H1 (cell line): ENCODE results near the gene TLK2. TPM values are rescaled to one million over a fixed set of nuclear protein-coding genes. Genes with fewer than 3 reads are reported as not detected.

ENCODE experiments used
- CTCF ChIA-PET: fragments of 300-600 bp; sonication (Branson Sonifier 250); formaldehyde crosslinking; loops from one replicate; lab custom pipeline; 2021; ENCODE audit not compliant: partially characterized antibody; lab: Charles Lee
- POLR2A ChIA-PET: fragments of 300-600 bp; sonication (Branson Sonifier 250); formaldehyde crosslinking; loops from one replicate; lab custom pipeline; 2021; ENCODE audit warnings: inconsistent platforms; ENCODE audit not compliant: partially characterized antibody; lab: Charles Lee
- DNase-seq, 2 experiments: peaks; one replicate each; pipeline versions ENCODE4 v3.0.0 to v3.0.0-alpha.2; 2010 to 2022; ENCODE audit warnings: low spot score in 2 of 2, low read depth in 1 of 2, mixed read lengths in 1 of 2
- FAIRE-seq: peaks from 2 replicates; lab custom pipeline; 2011; peaks lifted over from hg19 to GRCh38; lab: Jason Lieb, UNC
- H2AFZ ChIP-seq: 2 replicates; pipeline ENCODE4 v1.8.1; 2012; ENCODE audit warnings: low read length, inconsistent platforms
- H2AK5ac ChIP-seq: 2 replicates; pipeline ENCODE4 v1.6.1; 2013; ENCODE audit warnings: low read depth, low read length
- H2BK120ac ChIP-seq: replicated peaks from 2 replicates; pipeline ENCODE3; 2013; ENCODE audit warnings: low read depth, low read length, inconsistent platforms
- H2BK12ac ChIP-seq: 2 replicates; pipeline ENCODE4 v1.6.1; 2013; ENCODE audit warnings: low read depth, low read length
- H2BK15ac ChIP-seq: 2 replicates; pipeline ENCODE4 v1.6.1; 2013; ENCODE audit warnings: low read length
- H2BK20ac ChIP-seq: 2 replicates; pipeline ENCODE4 v1.6.1; 2013; ENCODE audit warnings: low read length
- H2BK5ac ChIP-seq: 2 replicates; pipeline ENCODE4 v1.6.1; 2013; ENCODE audit warnings: low read depth, low read length
- H3K14ac ChIP-seq: 2 replicates; pipeline ENCODE4 v1.6.1; 2013; ENCODE audit warnings: inconsistent platforms; ENCODE audit not compliant: insufficient read length
- H3K18ac ChIP-seq: 2 replicates; pipeline ENCODE4 v1.6.1; 2013; ENCODE audit warnings: low read length; ENCODE audit errors: extremely low read depth
- H3K23ac ChIP-seq: 2 replicates; pipeline ENCODE4 v1.6.1; 2013; ENCODE audit warnings: inconsistent platforms; ENCODE audit not compliant: insufficient read length
- H3K23me2 ChIP-seq: 2 replicates; pipeline ENCODE4 v1.6.1; 2013; ENCODE audit warnings: low read depth, low read length
- H3K27ac ChIP-seq: 2 replicates; pipeline ENCODE4 v1.6.1; 2011; ENCODE audit warnings: low read depth, low read length, inconsistent platforms
- H3K27me3 ChIP-seq, 4 experiments: replicated peaks in 1 of 4; 1 replicate in 1 of 4; 2 replicates in 3 of 4; pipeline versions ENCODE4 v1.6.1 to v1.8.1; 2011 to 2013; ENCODE audit warnings: low read length in 3 of 4, mild to moderate bottlenecking in 3 of 4, inconsistent platforms in 2 of 4, mixed read lengths in 2 of 4, moderate library complexity in 1 of 4; ENCODE audit not compliant: control insufficient read depth in 3 of 4, insufficient read depth in 3 of 4; ENCODE audit errors: extremely low read depth in 1 of 4
- H3K36me3 ChIP-seq, 4 experiments: 2 replicates each; pipeline versions ENCODE4 v1.6.1 to v1.8.1; 2011 to 2013; ENCODE audit warnings: mild to moderate bottlenecking in 4 of 4, low read length in 3 of 4, moderate library complexity in 2 of 4, control low read depth in 1 of 4, inconsistent platforms in 1 of 4; ENCODE audit not compliant: insufficient read depth in 4 of 4, control insufficient read depth in 2 of 4
- H3K4ac ChIP-seq: replicated peaks from 2 replicates; pipeline ENCODE3; 2013; ENCODE audit warnings: low read length, low read depth, mixed read lengths, inconsistent platforms; ENCODE audit not compliant: insufficient read length
- H3K4me1 ChIP-seq, 4 experiments: replicated peaks in 1 of 4; 1 replicate in 1 of 4; 2 replicates in 3 of 4; pipeline versions ENCODE4 v1.6.1 to v1.8.1; 2011 to 2013; ENCODE audit warnings: low read length in 3 of 4, inconsistent platforms in 2 of 4, mixed read lengths in 1 of 4; ENCODE audit not compliant: insufficient read depth in 4 of 4, control insufficient read depth in 3 of 4
- H3K4me2 ChIP-seq, 2 experiments: 2 replicates each; pipeline versions ENCODE4 v1.6.1 to v1.8.1; 2011 to 2013; ENCODE audit warnings: low read depth in 2 of 2, low read length in 2 of 2, control low read depth in 1 of 2, inconsistent platforms in 1 of 2, mild to moderate bottlenecking in 1 of 2; ENCODE audit not compliant: insufficient read depth in 1 of 2
- H3K4me3 ChIP-seq, 4 experiments: fragments of 200-600, 300-600 bp in 1 of 4; sonication (generic), shearing (Covaris generic), sonication (Bioruptor Twin) in 1 of 4; 2 replicates each; pipeline versions ENCODE4 v1.5.1 to v1.8.1; 2011 to 2016; ENCODE audit warnings: low read length in 4 of 4, low read depth in 3 of 4, control low read depth in 2 of 4, inconsistent platforms in 2 of 4, mild to moderate bottlenecking in 2 of 4, mixed read lengths in 1 of 4, moderate library complexity in 1 of 4; ENCODE audit not compliant: insufficient read depth in 2 of 4; ENCODE audit errors: extremely low read depth in 1 of 4
- H3K56ac ChIP-seq: replicated peaks from 2 replicates; pipeline ENCODE3; 2013; ENCODE audit warnings: low read depth, mild to moderate bottlenecking, mixed read lengths, low read length, inconsistent platforms; ENCODE audit not compliant: insufficient read length
- H3K79me1 ChIP-seq: 2 replicates; pipeline ENCODE4 v1.6.1; 2013; ENCODE audit warnings: low read depth, low read length, control low read depth
- H3K79me2 ChIP-seq, 2 experiments: 2 replicates each; pipeline versions ENCODE4 v1.6.1 to v1.8.1; 2012 to 2013; ENCODE audit warnings: low read length in 2 of 2, mild to moderate bottlenecking in 2 of 2, inconsistent platforms in 1 of 2; ENCODE audit not compliant: insufficient read depth in 2 of 2, control insufficient read depth in 1 of 2
- H3K9ac ChIP-seq, 4 experiments: replicated peaks in 1 of 4; 1 replicate in 1 of 4; 2 replicates in 3 of 4; pipeline versions ENCODE4 v1.6.1 to v1.8.1; 2011 to 2013; ENCODE audit warnings: low read depth in 3 of 4, low read length in 3 of 4, control low read depth in 2 of 4, mild to moderate bottlenecking in 2 of 4, moderate library complexity in 2 of 4, inconsistent platforms in 1 of 4; ENCODE audit errors: extremely low read depth in 1 of 4
- H3K9me3 ChIP-seq, 2 experiments: 2 replicates each; pipeline versions ENCODE4 v1.6.1 to v1.8.1; 2012 to 2013; ENCODE audit warnings: mild to moderate bottlenecking in 2 of 2, moderate library complexity in 2 of 2, control low read depth in 1 of 2, inconsistent platforms in 1 of 2, low read depth in 1 of 2, low read length in 1 of 2, mixed read lengths in 1 of 2; ENCODE audit not compliant: insufficient read depth in 2 of 2
- H4K20me1 ChIP-seq, 2 experiments: replicated peaks in 1 of 2; 2 replicates each; pipeline versions ENCODE3 to v1.8.1; 2011 to 2013; ENCODE audit warnings: inconsistent platforms in 2 of 2, low read length in 2 of 2, mild to moderate bottlenecking in 1 of 2; ENCODE audit not compliant: insufficient read depth in 2 of 2, control insufficient read depth in 1 of 2
- H4K5ac ChIP-seq: 2 replicates; pipeline ENCODE4 v1.6.1; 2013; ENCODE audit warnings: low read length, low read depth, mixed read lengths, inconsistent platforms; ENCODE audit not compliant: insufficient read length
- H4K8ac ChIP-seq: 2 replicates; pipeline ENCODE4 v1.8.0; 2013; ENCODE audit warnings: mild to moderate bottlenecking, moderate library complexity, low read length, inconsistent platforms; ENCODE audit not compliant: insufficient read depth; ENCODE audit errors: extremely low read depth
- H4K91ac ChIP-seq: replicated peaks from 2 replicates; pipeline ENCODE3; 2013; ENCODE audit warnings: low read length, mixed read lengths, inconsistent platforms; ENCODE audit not compliant: insufficient read length
- CTBP2 ChIP-seq: IDR thresholded peaks from 2 replicates; pipeline ENCODE4 v1.7.0; 2011; ENCODE audit warnings: borderline replicate concordance, mild to moderate bottlenecking, moderate library complexity, mixed read lengths, low read length; ENCODE audit not compliant: insufficient read depth, insufficient read length
- E2F6 ChIP-seq: IDR thresholded peaks from 2 replicates; pipeline ENCODE4 v1.6.1; 2012; ENCODE audit warnings: inconsistent platforms
- FOSL1 ChIP-seq: IDR thresholded peaks from 2 replicates; pipeline ENCODE4 v1.6.1; 2011; ENCODE audit warnings: mild to moderate bottlenecking, low read depth, low read length, moderate library complexity; ENCODE audit not compliant: insufficient read depth
- HDAC2 ChIP-seq, 2 experiments: fragments of 300-600 bp in 1 of 2; sonication (generic) in 1 of 2; IDR thresholded peaks; 2 replicates each; pipeline ENCODE4 v1.6.1; 2011 to 2012; ENCODE audit warnings: low read depth in 2 of 2, low read length in 2 of 2, mild to moderate bottlenecking in 2 of 2, moderate library complexity in 2 of 2, borderline replicate concordance in 1 of 2, inconsistent platforms in 1 of 2
- KDM1A ChIP-seq: fragments of 200-600, 300-600 bp; sonication (generic); IDR thresholded peaks from 2 replicates; pipeline ENCODE4 v1.7.1; 2016; ENCODE audit warnings: mild to moderate bottlenecking, low read length, borderline replicate concordance
- POLR2AphosphoS5 ChIP-seq: IDR thresholded peaks from 2 replicates; pipeline ENCODE4 v1.6.1; 2011; ENCODE audit warnings: low read depth, low read length
- RBBP5 ChIP-seq: IDR thresholded peaks from 2 replicates; pipeline ENCODE4 v1.7.1; 2012; ENCODE audit warnings: low read depth, mild to moderate bottlenecking, inconsistent platforms, low read length, moderate library complexity, borderline replicate concordance
- SIRT6 ChIP-seq: IDR thresholded peaks from one replicate; pipeline ENCODE4 v1.7.1; 2012; ENCODE audit warnings: low read length, inconsistent platforms
- SP1 ChIP-seq: IDR thresholded peaks from 2 replicates; pipeline ENCODE4 v1.6.1; 2011; ENCODE audit warnings: low read depth, low read length
- TAF1 ChIP-seq: IDR thresholded peaks from 2 replicates; pipeline ENCODE4 v1.6.1; 2011; ENCODE audit warnings: mild to moderate bottlenecking, low read depth, low read length
- WGBS, 2 experiments: shearing (Covaris generic) in 1 of 2; methylation state at CpG; one replicate each; pipeline versions ENCODE4 v1.1.6 to v1.1.7; 2013 to 2015; ENCODE audit warnings: low lambda C conversion rate in 2 of 2, mixed read lengths in 2 of 2, inconsistent platforms in 1 of 2, low coverage in 1 of 2, missing lambda C conversion rate in 1 of 2; ENCODE audit not compliant: insufficient replicate concordance in 2 of 2, insufficient coverage in 1 of 2, insufficient read length in 1 of 2; ENCODE audit errors: extremely low coverage in 1 of 2, missing lambda C conversion rate in 1 of 2; 5-methylcytosine and 5-hydroxymethylcytosine counted together
- polyA plus RNA-seq, 7 experiments: library from polyadenylated mRNA; depleted of rRNA in 3 of 7; stranded (reverse) in 5 of 7; unstranded in 2 of 7; fragments of >200 nt in 5 of 7; fragments of 200-250 nt in 2 of 7; gene quantifications; 1 replicate in 5 of 7; 2 replicates in 1 of 7; 4 replicates in 1 of 7; pipeline versions ENCODE4 v1.2.1 to v1.2.3, GENCODE V29; 2011 to 2013; ENCODE audit warnings: missing spikeins in 2 of 7, mixed read lengths in 2 of 7
- total RNA-seq: library from RNA; stranded (reverse); fragmentation: NEBNext Ultra II Directional; extraction: Animal tissue kit (Norgen Biotek cat#: 25700); gene quantifications from 2 replicates; pipeline ENCODE4 v1.2.1, GENCODE V29; 2021

TLK2 gene
- total and polyA plus RNA-seq, 2 of the 8 experiments (the other 6 are each of a cell fraction or from before 2014, with no cell fraction given) = 43.1 to 59.9 TPM

- Histone ChIP-seq H3K27me3 (peaks cover 0 to 2% (median 0%) of the 10 kb centered on the region in 4 experiments; a peak in 2 of 7 replicates), H3K4me2 (peak within 1 kb of the TSS; percentile 94 to 96), H3K9me3 (no peaks in the 10 kb centered on the region), H3K23me2 (peaks cover 12% of the 10 kb centered on the region; the same call in 1 of the 2 replicates), H3K4me1 (peaks cover 5 to 24% (median 20%) of the 10 kb centered on the region in 4 experiments), H3K14ac (no peak within 1 kb of the TSS), H3K27ac (peak within 1 kb of the TSS; percentile 28; the same call in 1 of the 2 replicates), H2BK5ac (peak within 1 kb of the TSS; percentile 85; the same call in 1 of the 2 replicates), H4K20me1 (no peaks in the 10 kb centered on the region), H3K23ac (no peak within 1 kb of the TSS), H4K8ac (peak within 1 kb of the TSS; percentile 90), H2BK12ac (peak within 1 kb of the TSS; percentile 93; the same call in 1 of the 2 replicates), H3K18ac (peak within 1 kb of the TSS; percentile 96), H4K91ac (peak within 1 kb of the TSS; percentile 90), H3K79me1 (peaks cover 2% of the 10 kb centered on the region; the same call in 1 of the 2 replicates), H3K56ac (peak within 1 kb of the TSS; percentile 83), H2AFZ (peak within 1 kb of the TSS; percentile 70; the same call in 1 of the 2 replicates), H3K9ac (peak within 1 kb of the TSS; percentile 42 to 86 (median 50); a peak in 6 of 7 replicates), H3K4me3 (peak within 1 kb of the TSS; percentile 53 to 88 (median 78)), H3K36me3 (no peaks in the 10 kb centered on the region), H3K4ac (peak within 1 kb of the TSS; percentile 65), H3K79me2 (peaks cover 0 to 21% of the 10 kb centered on the region in 2 experiments; a peak in 1 of 4 replicates), H2BK20ac (peak within 1 kb of the TSS; percentile 73; the same call in 1 of the 2 replicates), H2BK120ac (peak within 1 kb of the TSS; percentile 65), H2BK15ac (peak within 1 kb of the TSS; percentile 97), H4K5ac (peak within 1 kb of the TSS; percentile 71), H2AK5ac (no peak within 1 kb of the TSS)
- CTCF ChIA-PET = interaction anchor here (1.8 kb wide), 1 partner anchor 11 kb away, joined by 8 read pairs; no protein-coding TSS in a partner anchor
- FAIRE-seq (no peak), DNase-seq (peak in 1 of 2 experiments; percentile 86)
- 3% methylated on average over 37 of the region's 68 CpGs; no CpG with 5 or more reads in 1 of the 2 experiments for WGBS, 2 experiments
- POLR2A ChIA-PET = interaction anchor here (0.9 kb wide), 1 partner anchor 30 kb away, joined by 3 read pairs; no protein-coding TSS in a partner anchor
- TF ChIP-seq E2F6 (no peak), POLR2AphosphoS5 (0 out of 2 replicates have a peak, but pooled peaks have one; percentile 36), SIRT6 (no peak), SP1 (no peak), FOSL1 (no peak), CTBP2 (peak; percentile 60), HDAC2 (IDR thresholded peaks at IDR 0.05; ENCODE audit: borderline replicate concordance in 1 of 2, low read depth in 2 of 2, low read length in 2 of 2) (peak in 1 of 2 experiments; percentile 75; a peak in 2 of 4 replicates), TAF1 (0 out of 2 replicates have a peak, but pooled peaks have one; percentile 46), KDM1A (peak; percentile 1; the same call in 1 of the 2 replicates), RBBP5 (peak; percentile 99)
These were observed 148.7 kb downstream of the TLK2 start, which contains the start of gene MRC2 for GRCh38 chr17:62627219-62627903. Gene MRC2 (plus strand): TSS chr17:62627670. CDS start chr17:62627803, 133 bp downstream.
